NCI-H2171 treated with DMSO at 0.1 percent for 48 hours (cell line): ENCODE measurements around the gene MPHOSPH6.
"Not testable (repeated sequence)": the region's sequence is repeated elsewhere in the genome, so short reads cannot be mapped to it uniquely, and the experiment has no call there.

Experiments
- DNase-seq: peaks from one replicate; lab custom pipeline; 2025; lab: John Stamatoyannopoulos, UW

MPHOSPH6 gene

GRCh38 chr16:82169861-82170845, at the start of gene MPHOSPH6:
MPHOSPH6 (minus strand) TSS chr16:82170224; CDS start chr16:82170175, 49 bp downstream.
- peak; percentile 81 for DNase-seq

GRCh38 chr16:82219298-82219697, 49.3 kb upstream of the MPHOSPH6 start:
- no peak for DNase-seq

GRCh38 chr16:82209314-82209713, 39.3 kb upstream of the MPHOSPH6 start:
- not testable (repeated sequence) for DNase-seq

GRCh38 chr16:82203198-82203597, 33.2 kb upstream of the MPHOSPH6 start:
- no peak for DNase-seq

- no peak for DNase-seq
Measured at GRCh38 chr16:82201926-82202325, 31.9 kb upstream of the MPHOSPH6 start.

GRCh38 chr16:82201351-82201750, 31.3 kb upstream of the MPHOSPH6 start:
- no peak for DNase-seq

DNA sequence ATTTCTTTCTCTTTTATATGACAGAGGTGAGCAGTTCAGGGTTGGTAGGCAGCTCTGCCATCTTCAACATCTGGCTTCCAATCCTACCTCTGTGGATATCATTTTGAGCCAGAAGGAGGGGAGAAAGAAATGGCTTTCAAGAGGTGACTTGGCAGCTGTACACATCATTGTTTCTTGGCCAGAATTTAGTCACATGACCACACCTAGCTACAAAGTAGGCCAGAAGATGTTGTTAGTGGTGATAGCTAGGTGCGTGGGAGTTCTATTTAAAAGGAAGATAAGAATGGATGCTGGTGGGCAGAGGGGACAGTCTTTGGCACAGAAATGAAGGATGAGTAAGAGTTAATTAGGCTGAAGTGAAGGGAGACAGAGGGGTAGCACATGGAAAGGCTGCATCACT, 29.2 kb upstream of the MPHOSPH6 start:
- no peak for DNase-seq

GRCh38 chr16:82197540-82198240, 27.7 kb upstream of the MPHOSPH6 start:
- DNase-seq, result no peak

DNA sequence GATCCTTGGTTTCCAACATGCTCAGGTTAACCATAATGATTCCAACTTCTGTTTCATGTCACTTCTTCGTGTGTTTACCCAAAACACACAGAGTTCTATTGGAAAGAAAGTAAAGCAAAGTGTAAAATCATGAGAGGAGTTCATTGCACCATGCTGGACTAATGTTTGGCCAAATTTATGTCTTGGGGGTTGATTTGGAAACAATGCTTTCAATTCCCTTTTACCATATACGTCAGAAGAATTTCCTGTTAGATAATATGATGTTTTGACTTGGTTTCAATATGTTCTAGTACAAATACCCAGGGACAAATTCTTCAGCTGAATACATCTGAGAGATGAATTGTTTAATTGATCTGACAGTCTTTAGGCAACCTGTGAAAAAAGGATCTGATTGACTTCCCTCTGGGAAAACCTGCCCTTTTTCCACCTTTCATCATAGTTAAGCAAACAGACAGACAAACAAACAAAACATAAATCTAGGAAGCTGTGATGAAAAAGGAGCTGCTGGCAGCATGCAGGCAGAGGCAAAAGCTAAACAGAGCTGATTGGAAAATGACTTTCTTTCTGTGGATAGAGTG, 26.0 kb upstream of the MPHOSPH6 start:
- no peak for DNase-seq

- DNase-seq, result no peak
Measured at GRCh38 chr16:82194086-82194485, 24.1 kb upstream of the MPHOSPH6 start.

- no peak for DNase-seq
Measured at GRCh38 chr16:82192665-82193064, 22.6 kb upstream of the MPHOSPH6 start.

GRCh38 chr16:82190386-82190785, 20.4 kb upstream of the MPHOSPH6 start:
- no peak for DNase-seq

GRCh38 chr16:82187829-82188228, 17.8 kb upstream of the MPHOSPH6 start:
- no peak for DNase-seq

GRCh38 chr16:82185012-82185411, 15.0 kb upstream of the MPHOSPH6 start:
- no peak for DNase-seq

DNA sequence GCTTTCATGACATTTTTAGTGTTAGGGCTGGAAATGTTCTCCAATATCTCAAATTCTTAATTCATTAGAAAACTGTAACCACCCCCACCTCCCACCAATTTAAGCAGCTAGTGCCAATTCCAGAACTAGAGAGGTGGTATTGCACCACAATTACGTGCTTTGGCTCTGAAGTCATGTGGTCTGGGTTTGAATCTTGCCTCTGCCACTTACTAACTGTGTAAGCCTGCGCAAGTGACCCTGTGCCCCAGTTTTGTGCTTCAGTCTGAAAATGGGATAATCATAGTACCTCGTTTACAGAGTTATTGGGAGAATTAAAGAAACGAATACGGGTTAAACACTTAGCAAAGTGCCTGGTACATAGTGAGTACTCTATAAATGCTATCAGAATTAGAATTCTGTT, 14.2 kb upstream of the MPHOSPH6 start:
- DNase-seq, result no peak

- no peak for DNase-seq
Measured at GRCh38 chr16:82183004-82183397, 13.0 kb upstream of the MPHOSPH6 start.

DNA sequence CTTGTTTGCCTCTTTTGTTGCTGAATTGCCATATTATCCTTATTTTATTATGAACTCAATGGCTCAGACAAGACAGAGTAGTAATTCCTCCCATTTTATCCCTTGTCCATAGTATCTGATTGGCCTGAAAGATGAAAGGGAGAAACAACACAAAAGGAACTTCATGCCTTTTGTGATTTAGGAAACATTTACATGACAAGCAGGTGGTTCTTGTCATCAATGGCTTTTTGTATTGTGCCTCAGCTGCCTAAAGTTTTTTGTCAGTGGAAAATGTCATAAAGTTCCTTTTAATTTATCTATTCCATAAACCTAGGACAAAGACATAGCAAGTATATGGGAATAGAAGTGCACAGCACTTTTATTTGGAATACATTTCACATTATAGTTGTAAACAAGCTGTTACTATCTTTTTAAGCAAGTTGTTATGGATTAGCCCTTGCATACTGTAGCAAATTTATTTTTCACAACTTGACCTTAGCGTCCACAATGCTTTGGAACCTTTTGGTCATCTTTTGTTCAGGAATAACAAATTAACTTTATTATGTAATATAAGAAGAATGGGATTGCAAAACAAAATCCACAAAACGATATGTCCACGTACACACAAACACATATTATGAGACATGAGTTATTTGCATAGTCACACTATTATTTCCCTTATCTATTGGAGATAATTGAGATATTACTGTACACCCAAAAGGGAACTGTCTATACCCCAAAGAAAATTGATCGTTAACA, 12.4 kb upstream of the MPHOSPH6 start:
- DNase-seq, result no peak

- DNase-seq, result peak; percentile 88
Measured at GRCh38 chr16:82181461-82182185, 11.6 kb upstream of the MPHOSPH6 start.

- DNase-seq, result no peak
Measured at GRCh38 chr16:82178352-82178751, 8.3 kb upstream of the MPHOSPH6 start.

DNA sequence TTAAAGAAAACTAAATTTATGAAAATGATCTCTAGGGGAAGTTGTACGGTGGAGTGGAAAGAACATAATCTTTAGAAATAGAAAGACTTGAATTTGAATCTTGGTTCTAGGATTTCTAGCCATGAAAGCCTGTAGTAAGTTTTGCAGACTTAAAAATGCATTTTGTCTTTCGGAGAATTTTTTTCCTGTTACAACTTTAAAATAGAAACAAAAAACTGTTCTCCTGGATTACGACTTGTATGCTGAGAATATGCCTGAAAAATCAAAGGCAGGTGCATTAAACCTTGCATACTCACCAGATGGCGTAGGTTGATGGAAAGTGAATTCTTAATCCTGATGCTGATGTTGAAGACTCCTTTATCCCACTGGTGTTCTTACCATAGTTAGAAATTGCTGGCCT, 7.5 kb upstream of the MPHOSPH6 start:
- DNase-seq, result peak; percentile 8

GRCh38 chr16:82176204-82176603, 6.2 kb upstream of the MPHOSPH6 start:
- DNase-seq, result no peak
